ENCODE results near the gene TSGA10IP.

DNA sequence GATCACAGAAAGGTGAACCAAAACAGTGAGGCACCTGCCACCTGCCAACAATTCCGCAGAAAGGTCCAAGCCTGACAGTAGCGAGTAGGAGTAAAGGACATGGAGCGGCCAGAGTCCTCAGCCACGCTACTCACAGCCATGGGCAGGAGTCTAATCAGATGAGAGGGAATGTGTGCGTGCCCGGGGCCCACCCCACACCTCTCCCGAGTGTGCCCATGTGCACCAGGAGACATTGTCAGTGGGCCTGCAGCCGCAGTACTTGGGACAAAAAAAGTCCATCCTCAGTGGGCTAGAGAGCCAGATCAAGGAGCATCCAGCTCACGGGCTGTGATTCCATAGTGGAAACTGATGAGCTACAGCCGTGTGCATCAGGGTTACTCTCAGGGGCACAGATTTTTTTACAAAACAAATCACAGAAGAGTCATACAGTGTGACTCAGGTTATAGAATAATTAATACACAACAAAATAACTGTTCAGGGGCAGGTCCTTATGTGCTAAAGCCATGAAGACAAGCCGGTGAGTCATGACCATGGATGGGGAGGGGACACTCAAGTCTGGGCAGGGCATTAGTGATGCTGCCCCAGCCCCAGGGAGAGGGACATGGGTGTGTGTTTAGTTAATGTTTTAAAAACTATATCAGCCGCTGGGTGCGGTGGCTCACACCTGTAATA lies 28.3 kb downstream of the TSGA10IP start:
- TF ChIP-seq EZH2 (IDR thresholded peaks at IDR 0.05; ENCODE audit: insufficient read depth, low read length): no peak
- TF ChIP-seq, protein P1, sequence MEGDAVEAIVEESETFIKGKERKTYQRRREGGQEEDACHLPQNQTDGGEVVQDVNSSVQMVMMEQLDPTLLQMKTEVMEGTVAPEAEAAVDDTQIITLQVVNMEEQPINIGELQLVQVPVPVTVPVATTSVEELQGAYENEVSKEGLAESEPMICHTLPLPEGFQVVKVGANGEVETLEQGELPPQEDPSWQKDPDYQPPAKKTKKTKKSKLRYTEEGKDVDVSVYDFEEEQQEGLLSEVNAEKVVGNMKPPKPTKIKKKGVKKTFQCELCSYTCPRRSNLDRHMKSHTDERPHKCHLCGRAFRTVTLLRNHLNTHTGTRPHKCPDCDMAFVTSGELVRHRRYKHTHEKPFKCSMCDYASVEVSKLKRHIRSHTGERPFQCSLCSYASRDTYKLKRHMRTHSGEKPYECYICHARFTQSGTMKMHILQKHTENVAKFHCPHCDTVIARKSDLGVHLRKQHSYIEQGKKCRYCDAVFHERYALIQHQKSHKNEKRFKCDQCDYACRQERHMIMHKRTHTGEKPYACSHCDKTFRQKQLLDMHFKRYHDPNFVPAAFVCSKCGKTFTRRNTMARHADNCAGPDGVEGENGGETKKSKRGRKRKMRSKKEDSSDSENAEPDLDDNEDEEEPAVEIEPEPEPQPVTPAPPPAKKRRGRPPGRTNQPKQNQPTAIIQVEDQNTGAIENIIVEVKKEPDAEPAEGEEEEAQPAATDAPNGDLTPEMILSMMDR (IDR thresholded peaks at IDR 0.05; ENCODE audit: insufficient read depth, low read depth, low read length): no peak

Data from astrocyte (in vitro differentiated cells and primary cell).